ENCODE data around the gene ETF1. TPM values are rescaled to one million over a fixed set of nuclear protein-coding genes. Genes with fewer than 3 reads are reported as not detected.

Gene ETF1
- total and polyA plus RNA-seq, 9 of the 15 experiments (the other 6 are each of a cell fraction or from before 2014, with no cell fraction given) = 53.7 to 209 (median 164) TPM

- TF ChIP-seq TBP (optimal IDR thresholded peaks at IDR 0.05; ENCODE audit: low read depth, low read length) (no peak), LARP7 (IDR thresholded peaks at IDR 0.05) (no peak), PHB2 (IDR thresholded peaks at IDR 0.05; ENCODE audit: low read depth) (0 out of 2 replicates have a peak, but pooled peaks have one; percentile 20), ZNF398 (CRISPR knock-in tag; IDR thresholded peaks at IDR 0.05) (no peak), ZNF583 (CRISPR knock-in tag; IDR thresholded peaks at IDR 0.05) (no peak), THRB (CRISPR knock-in tag; conservative IDR thresholded peaks at IDR 0.05) (peak; percentile 96; the same call in 1 of the 2 replicates), SNAPC5 (CRISPR knock-in tag; IDR thresholded peaks at IDR 0.05) (no peak), PHTF2 (CRISPR knock-in tag; IDR thresholded peaks at IDR 0.05) (no peak), EZH2 (IDR thresholded peaks at IDR 0.05; ENCODE audit: borderline replicate concordance, low read depth, low read length) (no peak), ZNF436 (CRISPR knock-in tag; IDR thresholded peaks at IDR 0.05) (no peak), HDAC6 (IDR thresholded peaks at IDR 0.05; ENCODE audit: low read depth, low read length) (peak; percentile 85; the same call in 1 of the 2 replicates), STAG1 (CRISPR knock-in tag; IDR thresholded peaks at IDR 0.05; ENCODE audit: borderline replicate concordance) (no peak), ARID1B (IDR thresholded peaks at IDR 0.05) (no peak; the same call in 1 of the 2 replicates), CCAR2 (IDR thresholded peaks at IDR 0.05; ENCODE audit: low read depth, low read length) (no peak), ZNF785 (CRISPR knock-in tag; IDR thresholded peaks at IDR 0.05) (no peak), ELK3 (CRISPR knock-in tag; IDR thresholded peaks at IDR 0.05) (no peak), TAL1 (IDR thresholded peaks at IDR 0.05) (no peak), ZNF507 (tag; conservative IDR thresholded peaks at IDR 0.05) (no peak), GABPA (tag; conservative IDR thresholded peaks at IDR 0.05; ENCODE audit: low read depth) (no peak), KLF1 (tag; IDR thresholded peaks at IDR 0.05) (no peak), HIVEP1 (CRISPR knock-in tag; IDR thresholded peaks at IDR 0.05) (no peak), BRD9 (IDR thresholded peaks at IDR 0.05; ENCODE audit: low read depth, partially characterized antibody) (no peak), ZNF12 (CRISPR knock-in tag; IDR thresholded peaks at IDR 0.05) (no peak), HMGXB4 (CRISPR knock-in tag; IDR thresholded peaks at IDR 0.05) (no peak; the same call in 1 of the 2 replicates), STAT5A (IDR thresholded peaks at IDR 0.05; ENCODE audit: borderline replicate concordance, low read length) (peak; percentile 68)
Observed at GRCh38 chr5:138469540-138470321, 73.3 kb downstream of the ETF1 start (continued).
